Esophagus squamous epithelium (tissue), 5 donors: ENCODE results near the gene ACR. TPM values are rescaled to one million over a fixed set of nuclear protein-coding genes. Genes with fewer than 3 reads are reported as not detected.

Source experiments
- DNase-seq: peaks from one replicate; lab custom pipeline; 2025; lab: John Stamatoyannopoulos, UW
- H3K27ac ChIP-seq, 4 donors: fragments of 200-600 bp; sonication (generic); one replicate each; pipeline ENCODE4 v1.5.1; 2016 to 2019; ENCODE audit warnings: mild to moderate bottlenecking in 1 of 4
- H3K27me3 ChIP-seq, 4 donors: fragments of 200-600 bp; sonication (generic); 1 replicate in 3 of 4; 2 replicates in 1 of 4; pipeline versions ENCODE4 v1.5.1 to v1.6.0; 2017 to 2021; ENCODE audit warnings: antibody characterized with exemption in 1 of 4
- H3K36me3 ChIP-seq, 3 donors: fragments of 200-600 bp; sonication (generic); one replicate each; pipeline ENCODE4 v1.5.1; 2016 to 2019
- H3K4me1 ChIP-seq, 3 donors: fragments of 200-600 bp; sonication (generic); one replicate each; pipeline ENCODE4 v1.5.1; 2017 to 2019
- H3K4me3 ChIP-seq, 4 donors: fragments of 200-600 bp; sonication (generic); 1 replicate in 3 of 4; 2 replicates in 1 of 4; pipeline ENCODE4 v1.5.1; 2016 to 2019; ENCODE audit warnings: mild to moderate bottlenecking in 2 of 4, moderate library complexity in 1 of 4
- H3K9me3 ChIP-seq, 3 donors: fragments of 200-600 bp; sonication (generic); one replicate each; pipeline ENCODE4 v1.5.1; 2016 to 2019
- CTCF ChIP-seq, 6 experiments: fragments of 450-650 bp in 4 of 6; fragments of 200-600 bp in 2 of 6; sonication (generic) in 2 of 6; IDR thresholded peaks; one replicate each; pipeline ENCODE4 v1.5.1; 2016 to 2019; ENCODE audit warnings: antibody characterized with exemption in 6 of 6, mild to moderate bottlenecking in 4 of 6, moderate library complexity in 4 of 6
- POLR2A ChIP-seq, 4 donors: fragments of 450-650 bp; IDR thresholded peaks; one replicate each; pipeline ENCODE4 v1.6.1; 2017; ENCODE audit warnings: antibody characterized with exemption in 4 of 4, mild to moderate bottlenecking in 4 of 4, moderate library complexity in 3 of 4
- WGBS, 2 donors: methylation state at CpG; one replicate each; pipeline ENCODE4 v1.1.5; 2018; 5-methylcytosine and 5-hydroxymethylcytosine counted together
- intact Hi-C: fragments of 100-400 bp; cut with DNase I; formaldehyde crosslinking; loops from one replicate; pipeline ENCODE4 v1.15.0; 2022
- total RNA-seq, 4 donors: library from RNA; depleted of rRNA; stranded (reverse); fragments of >200 nt; gene quantifications; one replicate each; pipeline ENCODE4 v1.1.0, GENCODE V29; 2016
- donor health status: DM: yes; HTN: yes; CAD: no.

The ACR gene
- total RNA-seq, 4 donors from 2014 or later = not detected

GRCh38 chr22:50705851-50706351 lies 32.1 kb upstream of the ACR start:
- DNase-seq = no peak
- no peaks in the 10 kb centered on the region for H3K27me3 ChIP-seq
- TF ChIP-seq CTCF (IDR thresholded peaks at IDR 0.05) = no peak
- intact Hi-C loops = no loop called here
- H3K4me3 ChIP-seq = no peak overlapping the region
- 92 to 98% methylated on average over 8 to 11 of the region's 27 CpGs for WGBS, 2 donors
- H3K9me3 ChIP-seq = no peaks in the 10 kb centered on the region
- H3K36me3 ChIP-seq = peaks cover 0 to 61% (median 0%) of the 10 kb centered on the region in 3 donors
- H3K27ac ChIP-seq = no peak overlapping the region
- peaks cover 0 to 2% (median under 1%) of the 10 kb centered on the region in 3 donors for H3K4me1 ChIP-seq

GRCh38 chr22:50706481-50707125 lies 31.4 kb upstream of the ACR start:
- Histone ChIP-seq H3K9me3 (no peaks in the 10 kb centered on the region), H3K4me1 (peaks cover 0 to 9% (median 5%) of the 10 kb centered on the region in 3 donors), H3K36me3 (peaks cover 0 to 61% (median 0%) of the 10 kb centered on the region in 3 donors), H3K4me3 (no peak overlapping the region), H3K27me3 (no peaks in the 10 kb centered on the region), H3K27ac (no peak overlapping the region)
- WGBS, 2 donors = 88 to 92% methylated on average over 10 of the region's 14 CpGs
- DNase-seq = no peak
- intact Hi-C loops = no loop called here
- TF ChIP-seq POLR2A (IDR thresholded peaks at IDR 0.05) = no peak
- no peak for TF ChIP-seq CTCF (IDR thresholded peaks at IDR 0.05)

- intact Hi-C loops = no loop called here
- Histone ChIP-seq H3K9me3 (no peaks in the 10 kb centered on the region), H3K36me3 (peaks cover 0 to 45% (median 0%) of the 10 kb centered on the region in 3 donors), H3K4me3 (no peak overlapping the region), H3K27me3 (no peaks in the 10 kb centered on the region), H3K4me1 (peaks cover 0 to 10% (median 5%) of the 10 kb centered on the region in 3 donors), H3K27ac (no peak overlapping the region)
- WGBS, 2 donors = 66 to 76% methylated on average over 3 of the region's 3 CpGs
- TF ChIP-seq CTCF (IDR thresholded peaks at IDR 0.05) (no peak), POLR2A (IDR thresholded peaks at IDR 0.05) (no peak)
- DNase-seq = no peak
Observed at GRCh38 chr22:50708474-50708873, 29.5 kb upstream of the ACR start.

GRCh38 chr22:50708996-50709395 lies 29.0 kb upstream of the ACR start:
- no peak for TF ChIP-seq CTCF (IDR thresholded peaks at IDR 0.05)
- TF ChIP-seq POLR2A (IDR thresholded peaks at IDR 0.05) = no peak

GRCh38 chr22:50710221-50710620 lies 27.8 kb upstream of the ACR start:
- 74 to 76% methylated on average over 6 of the region's 6 CpGs for WGBS, 2 donors
- Histone ChIP-seq H3K4me3 (no peak overlapping the region), H3K4me1 (peaks cover 0 to 10% (median 5%) of the 10 kb centered on the region in 3 donors), H3K36me3 (peaks cover 0 to 35% (median 0%) of the 10 kb centered on the region in 3 donors), H3K27ac (no peak overlapping the region), H3K9me3 (no peaks in the 10 kb centered on the region), H3K27me3 (no peaks in the 10 kb centered on the region)
- no peak for DNase-seq
- TF ChIP-seq CTCF (IDR thresholded peaks at IDR 0.05) (no peak), POLR2A (IDR thresholded peaks at IDR 0.05) (no peak)
- intact Hi-C loops = no loop called here

More at GRCh38 chr22:50708996-50709395, 29.0 kb upstream of the ACR start:
- H3K9me3 ChIP-seq = no peaks in the 10 kb centered on the region
- no peak overlapping the region for H3K27ac ChIP-seq
- no peak overlapping the region for H3K4me3 ChIP-seq
- H3K27me3 ChIP-seq = no peaks in the 10 kb centered on the region
- peaks cover 0 to 40% (median 0%) of the 10 kb centered on the region in 3 donors for H3K36me3 ChIP-seq
- 84 to 92% methylated on average over 4 to 6 of the region's 6 CpGs for WGBS, 2 donors
- peaks cover 0 to 10% (median 5%) of the 10 kb centered on the region in 3 donors for H3K4me1 ChIP-seq
- no peak for DNase-seq
- intact Hi-C loops = no loop called here
